Astrocyte of the spinal cord (primary cell): ENCODE results near the gene ZC3H7B.

Experiments used
- DNase-seq: peaks from one replicate; pipeline ENCODE4 v3.0.0; 2011; ENCODE audit warnings: low read depth, low spot score
- H3K4me3 ChIP-seq: 2 replicates; pipeline ENCODE4 v1.5.1; 2011; ENCODE audit warnings: low read depth, mild to moderate bottlenecking, low read length, moderate library complexity
- CTCF ChIP-seq: IDR thresholded peaks from 2 replicates; pipeline ENCODE4 v1.5.1; 2012; ENCODE audit warnings: low read depth, mild to moderate bottlenecking, low read length, inconsistent platforms
- in situ Hi-C: cut with HindIII; loops from 2 replicates; pipeline ENCODE4 v1.10.0; 2017; ENCODE audit warnings: low sequenced_read_pairs

ZC3H7B gene

GRCh38 chr22:41261541-41262249, 39.6 kb upstream of the ZC3H7B start:
- H3K4me3 ChIP-seq = no peak overlapping the region
- in situ Hi-C loops = no loop called here
- TF ChIP-seq CTCF = no peak
- DNase-seq = no peak

GRCh38 chr22:41262250-41262765, 39.0 kb upstream of the ZC3H7B start:
- TF ChIP-seq CTCF = no peak
- in situ Hi-C loops = no loop called here
- H3K4me3 ChIP-seq = no peak overlapping the region
- DNase-seq = no peak

- no peak for DNase-seq
- TF ChIP-seq CTCF = no peak
- in situ Hi-C loops = no loop called here
- H3K4me3 ChIP-seq = no peak overlapping the region
These were observed 37.6 kb upstream of the ZC3H7B start for GRCh38 chr22:41263704-41264103.

GRCh38 chr22:41264408-41264941, 36.9 kb upstream of the ZC3H7B start:
- in situ Hi-C loops = no loop called here
- no peak for TF ChIP-seq CTCF
- no peak for DNase-seq
- H3K4me3 ChIP-seq = no peak overlapping the region

GRCh38 chr22:41267958-41268357, 33.4 kb upstream of the ZC3H7B start:
- no peak overlapping the region for H3K4me3 ChIP-seq
- in situ Hi-C loops = no loop called here
- DNase-seq = no peak
- no peak for TF ChIP-seq CTCF

GRCh38 chr22:41271787-41272186, 29.5 kb upstream of the ZC3H7B start:
- H3K4me3 ChIP-seq = no peak overlapping the region
- DNase-seq = no peak
- TF ChIP-seq CTCF = no peak
- in situ Hi-C loops = no loop called here
